Measurements from ENCODE around the gene COMT. TPM values are rescaled to one million over a fixed set of nuclear protein-coding genes. Genes with fewer than 3 reads are reported as not detected.

The COMT gene
- total RNA-seq, 4 donors from 2014 or later: 105 to 235 (median 208) TPM

GRCh38 chr22:20015187-20015625 is 73.6 kb downstream of the COMT start:
- H3K9me3 ChIP-seq: no peaks in the 10 kb centered on the region
- ATAC-seq: no peak
- H3K27me3 ChIP-seq: no peaks in the 10 kb centered on the region
- H3K36me3 ChIP-seq: no peaks in the 10 kb centered on the region
- no peak overlapping the region for H3K27ac ChIP-seq
- TF ChIP-seq POLR2AphosphoS5 (IDR thresholded peaks at IDR 0.05) (no peak), POLR2A (IDR thresholded peaks at IDR 0.05) (no peak), EP300 (IDR thresholded peaks at IDR 0.05) (no peak), CTCF (IDR thresholded peaks at IDR 0.05) (no peak)
- WGBS, 2 donors (ENCODE audit: low coverage in 1 of 2): 83 to 100% methylated on average over 1 of the region's 10 CpGs
- no peak overlapping the region for H3K4me3 ChIP-seq
- H3K4me1 ChIP-seq: peaks cover 0 to 53% (median 15%) of the 10 kb centered on the region in 3 donors

- peak overlapping the region in 3 of 4 donors; percentile 38 to 69 (median 53) for H3K27ac ChIP-seq
- no peaks in the 10 kb centered on the region for H3K9me3 ChIP-seq
- TF ChIP-seq POLR2A (IDR thresholded peaks at IDR 0.05) (peak in 1 of 2 donors; percentile 11), EP300 (IDR thresholded peaks at IDR 0.05) (no peak), CTCF (IDR thresholded peaks at IDR 0.05) (no peak), POLR2AphosphoS5 (IDR thresholded peaks at IDR 0.05) (no peak)
- no peaks in the 10 kb centered on the region for H3K36me3 ChIP-seq
- H3K4me3 ChIP-seq: peak overlapping the region; percentile 34 to 79
- no peaks in the 10 kb centered on the region for H3K27me3 ChIP-seq
- ATAC-seq: no peak
- peaks cover 0 to 59% (median 15%) of the 10 kb centered on the region in 3 donors for H3K4me1 ChIP-seq
- 10% methylated on average over 4 of the region's 101 CpGs; no CpG with 5 or more reads in 1 of the 2 donors for WGBS, 2 donors (ENCODE audit: low coverage in 1 of 2)
Measured at GRCh38 chr22:20015971-20016733, 74.6 kb downstream of the COMT start.

GRCh38 chr22:20016734-20017621 is 75.4 kb downstream of the COMT start, which contains the start of gene ARVCF:
Gene ARVCF (minus strand): TSS chr22:20016823. CDS start chr22:19990794, 26,029 bp downstream.
- peak in 3 of 4 experiments; percentile 29 to 55 (median 38) for TF ChIP-seq CTCF (IDR thresholded peaks at IDR 0.05)
- no peak for TF ChIP-seq POLR2A (IDR thresholded peaks at IDR 0.05)
- WGBS, 2 donors (ENCODE audit: low coverage in 1 of 2): 0% methylated on average over 6 of the region's 79 CpGs; no CpG with 5 or more reads in 1 of the 2 donors
- ATAC-seq: peak; percentile 87
- no peaks in the 10 kb centered on the region for H3K36me3 ChIP-seq
- H3K27me3 ChIP-seq: no peaks in the 10 kb centered on the region
- peaks cover 0 to 66% (median 20%) of the 10 kb centered on the region in 3 donors for H3K4me1 ChIP-seq
- no peaks in the 10 kb centered on the region for H3K9me3 ChIP-seq
- peak within 1 kb of the TSS in 3 of 4 donors; percentile 49 to 69 (median 53) for H3K27ac ChIP-seq
- H3K4me3 ChIP-seq: peak within 1 kb of the TSS; percentile 34 to 79

GRCh38 chr22:20017622-20017958 is 76.0 kb downstream of the COMT start:
- no peak for ATAC-seq
- H3K4me1 ChIP-seq: peaks cover 0 to 70% (median 26%) of the 10 kb centered on the region in 3 donors
- H3K27me3 ChIP-seq: no peaks in the 10 kb centered on the region
- peak overlapping the region in 1 of 2 donors; percentile 79 for H3K4me3 ChIP-seq
- TF ChIP-seq CTCF (IDR thresholded peaks at IDR 0.05) (no peak), POLR2AphosphoS5 (IDR thresholded peaks at IDR 0.05) (no peak), POLR2A (IDR thresholded peaks at IDR 0.05) (no peak), EP300 (IDR thresholded peaks at IDR 0.05) (no peak)
- H3K9me3 ChIP-seq: no peaks in the 10 kb centered on the region
- WGBS, 2 donors (ENCODE audit: low coverage in 1 of 2): 60 to 77% methylated on average over 4 to 5 of the region's 9 CpGs
- H3K27ac ChIP-seq: no peak overlapping the region
- no peaks in the 10 kb centered on the region for H3K36me3 ChIP-seq
